HUES6 (cell line): ENCODE data around the gene CSNK1G3.

Source experiments
- H3K27ac ChIP-seq: 2 replicates; pipeline ENCODE4 v1.7.0; 2013; ENCODE audit warnings: low read depth, mild to moderate bottlenecking, low read length, inconsistent platforms
- H3K27me3 ChIP-seq: 2 replicates; pipeline ENCODE4 v1.6.1; 2013; ENCODE audit warnings: low read length; ENCODE audit not compliant: control insufficient read depth, insufficient read depth
- H3K36me3 ChIP-seq: 2 replicates; pipeline ENCODE4 v1.6.1; 2013; ENCODE audit warnings: low read length; ENCODE audit not compliant: control insufficient read depth, insufficient read depth
- H3K4me1 ChIP-seq: 2 replicates; pipeline ENCODE4 v1.6.1; 2013; ENCODE audit warnings: low read length; ENCODE audit not compliant: control insufficient read depth, insufficient read depth
- H3K4me3 ChIP-seq: 2 replicates; pipeline ENCODE4 v1.5.1; 2013; ENCODE audit warnings: low read depth, low read length
- H3K9ac ChIP-seq: one replicate; pipeline ENCODE4 v1.6.1; 2013; ENCODE audit warnings: mild to moderate bottlenecking, low read length
- H3K9me3 ChIP-seq: 2 replicates; pipeline ENCODE4 v1.6.1; 2013; ENCODE audit warnings: low read depth, low read length; ENCODE audit not compliant: control insufficient read depth, insufficient read depth

The CSNK1G3 gene

DNA sequence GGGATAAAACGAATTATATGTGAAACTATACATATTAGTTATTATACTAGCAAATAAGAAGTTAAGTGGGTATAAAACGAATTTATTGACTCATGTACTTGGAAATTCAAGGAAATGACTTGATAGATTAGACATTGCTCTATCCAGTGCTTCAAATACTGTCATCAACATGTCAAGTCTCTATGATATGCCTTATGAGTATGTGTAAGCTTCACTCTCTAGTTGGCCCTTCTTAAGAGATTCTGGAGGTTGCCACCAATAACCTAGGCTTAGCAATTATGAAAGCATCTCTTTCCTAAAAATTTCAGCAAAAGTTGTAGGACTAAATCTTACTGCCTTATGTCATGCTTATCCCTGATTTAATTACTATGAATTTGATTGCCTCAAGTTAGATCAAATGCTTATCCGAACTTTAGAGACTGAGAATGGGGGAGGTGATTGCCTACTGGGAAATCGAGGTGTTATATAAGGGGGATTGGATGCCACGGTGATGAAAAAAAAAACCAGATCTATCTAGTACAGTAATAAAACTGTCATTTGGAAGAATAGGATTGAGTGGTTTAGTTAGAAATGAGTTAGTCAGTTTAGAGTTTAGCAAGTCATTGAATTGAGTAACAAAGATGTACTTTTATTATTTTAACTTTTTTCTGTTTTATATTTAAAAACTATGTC is 46.9 kb downstream of the CSNK1G3 start:
- H3K4me1 ChIP-seq: peaks cover 10% of the 10 kb centered on the region; the same call in 1 of the 2 replicates
- H3K4me3 ChIP-seq: no peak overlapping the region
- H3K36me3 ChIP-seq: no peaks in the 10 kb centered on the region

DNA sequence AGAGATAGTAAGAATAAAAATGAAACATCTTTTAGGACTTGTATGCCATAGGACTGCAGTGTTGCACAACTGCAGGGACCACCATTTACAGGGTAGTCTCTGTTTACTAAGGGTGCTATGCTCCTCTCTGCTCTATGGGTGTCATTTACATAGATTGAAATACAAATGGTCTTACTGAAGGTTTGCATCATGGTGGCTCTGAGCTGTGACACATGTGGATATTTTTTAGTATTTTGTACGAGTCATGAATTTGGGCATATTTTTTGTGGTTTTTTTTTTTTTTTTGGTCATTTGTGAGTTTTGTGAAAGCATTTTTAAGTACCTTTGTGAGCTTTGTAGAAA is 47.4 kb downstream of the CSNK1G3 start:
- H3K36me3 ChIP-seq: no peaks in the 10 kb centered on the region
- no peak overlapping the region for H3K4me3 ChIP-seq
- H3K27me3 ChIP-seq: no peaks in the 10 kb centered on the region
- H3K4me1 ChIP-seq: peaks cover 10% of the 10 kb centered on the region; the same call in 1 of the 2 replicates
- H3K9me3 ChIP-seq: no peaks in the 10 kb centered on the region
- H3K9ac ChIP-seq: no peak overlapping the region
- H3K27ac ChIP-seq: 0 out of 2 replicates have a peak overlapping the region, but pooled peaks have one; percentile 53

More for the DNA sequence above, 46.9 kb downstream of the CSNK1G3 start:
- Histone ChIP-seq H3K27ac (no peak overlapping the region), H3K9me3 (no peaks in the 10 kb centered on the region), H3K27me3 (no peaks in the 10 kb centered on the region), H3K9ac (no peak overlapping the region)

DNA sequence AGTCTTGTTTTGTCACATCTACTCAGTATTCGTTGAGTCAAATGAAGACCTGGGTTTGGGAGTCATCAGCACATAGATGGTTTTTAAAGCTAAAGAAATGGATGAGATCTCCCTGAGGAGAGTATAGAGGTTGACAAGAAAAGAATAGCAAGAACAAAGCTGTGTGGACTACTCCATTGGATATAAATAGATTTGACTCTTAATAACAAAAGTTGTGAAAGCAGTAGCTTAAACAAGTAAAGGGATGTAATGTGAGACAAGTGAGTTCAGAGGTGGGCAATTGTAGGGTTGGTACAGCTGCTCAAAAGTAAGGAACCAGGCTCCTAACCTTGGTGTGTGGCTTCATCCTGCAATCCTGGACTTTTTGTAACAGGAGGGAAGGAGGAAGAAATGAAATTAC is 49.3 kb downstream of the CSNK1G3 start:
- Histone ChIP-seq H3K27ac (no peak overlapping the region), H3K9me3 (no peaks in the 10 kb centered on the region), H3K4me1 (peaks cover 10% of the 10 kb centered on the region; the same call in 1 of the 2 replicates), H3K4me3 (no peak overlapping the region), H3K27me3 (no peaks in the 10 kb centered on the region), H3K9ac (no peak overlapping the region), H3K36me3 (0 out of 2 replicates have a peak, but pooled peaks cover 3% of the 10 kb centered on the region)

DNA sequence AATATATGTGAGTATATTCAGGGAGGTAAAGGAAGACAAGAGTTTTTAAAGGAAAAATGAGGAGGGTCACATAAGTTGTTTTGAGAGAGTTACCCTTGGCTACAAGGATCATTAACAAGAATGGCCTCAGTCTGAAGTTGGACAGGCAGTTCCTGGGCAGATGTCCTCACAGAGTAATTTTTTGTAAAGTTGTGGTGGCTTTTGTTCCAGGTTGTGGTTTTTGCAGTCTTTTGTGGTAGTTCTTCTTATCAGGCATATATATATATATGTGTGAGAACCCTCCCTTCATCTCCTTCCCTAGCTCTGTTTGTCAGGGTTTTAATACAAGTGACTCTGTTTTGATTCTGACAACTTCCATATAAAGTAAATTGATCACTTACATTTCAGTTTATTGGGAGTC is 60.0 kb downstream of the CSNK1G3 start:
- Histone ChIP-seq H3K4me3 (no peak overlapping the region), H3K9me3 (peaks cover 2% of the 10 kb centered on the region; the same call in 1 of the 2 replicates), H3K27me3 (no peaks in the 10 kb centered on the region), H3K9ac (no peak overlapping the region), H3K36me3 (peaks cover 5% of the 10 kb centered on the region), H3K4me1 (no peaks in the 10 kb centered on the region; the same call in 1 of the 2 replicates), H3K27ac (no peak overlapping the region)

DNA sequence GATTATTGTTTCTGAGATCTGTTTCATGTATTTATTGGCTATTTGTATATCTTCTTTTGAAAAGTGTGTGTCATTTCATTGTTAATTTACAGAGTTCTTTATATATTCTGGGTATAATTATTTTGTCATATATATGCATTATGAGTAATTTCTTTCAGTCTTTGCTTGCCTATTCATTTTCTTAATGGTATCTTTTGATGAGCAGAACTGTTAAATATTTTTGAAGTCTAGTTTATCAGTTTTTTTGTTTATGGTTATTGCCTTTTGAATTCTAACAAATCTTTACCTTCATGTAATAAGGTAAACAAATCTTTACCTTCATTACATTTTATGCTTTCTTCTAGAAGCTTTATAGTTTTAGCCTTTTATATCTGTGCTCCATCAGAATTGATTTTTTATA is 66.4 kb downstream of the CSNK1G3 start:
- Histone ChIP-seq H3K27ac (no peak overlapping the region), H3K4me3 (no peak overlapping the region), H3K9me3 (no peaks in the 10 kb centered on the region), H3K36me3 (peaks cover 9% of the 10 kb centered on the region), H3K4me1 (peaks cover 13% of the 10 kb centered on the region), H3K27me3 (no peaks in the 10 kb centered on the region), H3K9ac (no peak overlapping the region)

DNA sequence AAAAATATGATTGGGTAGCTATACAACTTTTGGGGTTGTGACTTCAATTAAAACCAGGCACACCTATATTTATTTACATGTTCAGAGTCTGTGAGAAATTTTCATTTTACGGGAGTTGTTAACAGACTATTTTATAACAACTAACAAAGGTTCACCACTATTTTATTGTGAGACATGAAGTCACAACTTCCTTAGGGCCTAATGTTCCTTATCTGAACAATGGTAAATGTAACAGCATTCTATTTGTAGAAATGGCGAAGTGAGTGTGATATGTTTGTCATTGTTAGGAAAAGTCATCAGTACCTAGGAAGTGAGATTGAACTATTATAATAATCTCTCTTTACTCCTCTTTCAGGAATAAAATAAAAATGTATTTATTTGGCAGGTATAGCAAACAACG is 67.4 kb downstream of the CSNK1G3 start:
- H3K36me3 ChIP-seq: peaks cover 9% of the 10 kb centered on the region
- H3K9me3 ChIP-seq: no peaks in the 10 kb centered on the region
- H3K4me1 ChIP-seq: peaks cover 13% of the 10 kb centered on the region

DNA sequence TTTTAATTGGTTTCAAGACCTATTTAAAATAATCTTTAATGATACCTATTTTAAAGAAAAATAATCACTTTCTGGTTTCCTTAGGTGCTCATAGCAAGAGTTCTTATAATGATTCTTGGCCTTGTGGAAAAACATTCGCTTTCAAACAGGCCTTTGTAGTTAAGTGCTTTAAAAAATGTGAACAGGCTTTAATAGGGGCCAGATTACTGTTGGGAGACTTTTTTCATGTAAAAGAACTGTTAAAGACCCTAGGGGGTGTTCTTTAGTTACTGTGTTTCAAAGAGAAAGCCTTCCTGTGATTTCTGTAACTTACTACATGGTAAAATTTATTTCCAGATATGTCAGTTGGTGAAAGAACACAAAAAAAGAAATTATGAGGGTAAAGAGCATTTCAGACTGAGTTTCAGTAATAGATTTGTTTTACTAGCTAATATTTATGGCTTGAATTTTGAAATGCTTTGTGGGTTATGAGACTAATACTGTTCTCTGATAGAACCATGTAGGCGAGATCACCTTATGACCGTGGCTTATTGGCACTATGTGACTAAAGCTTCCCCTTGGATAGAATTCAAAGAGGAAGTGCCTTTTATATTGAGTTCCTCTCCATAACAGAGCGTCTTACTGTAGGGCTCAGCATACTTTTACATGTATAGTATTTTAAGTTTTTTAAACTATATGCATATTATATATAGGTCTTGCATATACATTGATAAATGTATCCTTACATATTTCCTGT is 70.7 kb downstream of the CSNK1G3 start:
- Histone ChIP-seq H3K4me3 (peak overlapping the region; percentile 24; the same call in 1 of the 2 replicates), H3K27me3 (no peaks in the 10 kb centered on the region), H3K9me3 (0 out of 2 replicates have a peak, but pooled peaks cover 2% of the 10 kb centered on the region), H3K9ac (no peak overlapping the region), H3K27ac (peak overlapping the region; percentile 43; the same call in 1 of the 2 replicates), H3K36me3 (peaks cover 4% of the 10 kb centered on the region; the same call in 1 of the 2 replicates), H3K4me1 (peaks cover 13% of the 10 kb centered on the region)

More for the DNA sequence above, 67.4 kb downstream of the CSNK1G3 start:
- Histone ChIP-seq H3K27me3 (no peaks in the 10 kb centered on the region), H3K27ac (no peak overlapping the region), H3K9ac (no peak overlapping the region), H3K4me3 (no peak overlapping the region)

DNA sequence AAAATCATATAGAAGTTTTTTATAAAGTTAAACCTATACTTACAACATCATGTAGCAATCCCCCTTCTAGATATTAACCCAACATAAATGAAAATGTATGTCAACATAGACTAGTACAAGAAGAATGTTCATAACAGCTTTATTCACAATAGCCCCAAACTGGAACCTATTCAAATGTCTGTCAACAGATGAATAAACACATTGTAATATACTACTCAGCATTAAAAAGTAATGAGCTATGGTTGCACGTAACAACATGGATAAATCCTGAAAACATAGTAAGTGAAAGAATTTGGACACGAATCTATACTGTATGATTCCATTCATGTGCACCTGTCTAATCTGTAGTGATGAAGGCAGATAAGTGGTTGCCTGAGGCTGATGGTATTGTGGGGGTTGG is 73.9 kb downstream of the CSNK1G3 start:
- H3K27ac ChIP-seq: no peak overlapping the region
- no peak overlapping the region for H3K4me3 ChIP-seq
- no peak overlapping the region for H3K9ac ChIP-seq
- H3K27me3 ChIP-seq: no peaks in the 10 kb centered on the region
- peaks cover 13% of the 10 kb centered on the region for H3K4me1 ChIP-seq
- H3K9me3 ChIP-seq: 0 out of 2 replicates have a peak, but pooled peaks cover 2% of the 10 kb centered on the region
- peaks cover 4% of the 10 kb centered on the region; the same call in 1 of the 2 replicates for H3K36me3 ChIP-seq

DNA sequence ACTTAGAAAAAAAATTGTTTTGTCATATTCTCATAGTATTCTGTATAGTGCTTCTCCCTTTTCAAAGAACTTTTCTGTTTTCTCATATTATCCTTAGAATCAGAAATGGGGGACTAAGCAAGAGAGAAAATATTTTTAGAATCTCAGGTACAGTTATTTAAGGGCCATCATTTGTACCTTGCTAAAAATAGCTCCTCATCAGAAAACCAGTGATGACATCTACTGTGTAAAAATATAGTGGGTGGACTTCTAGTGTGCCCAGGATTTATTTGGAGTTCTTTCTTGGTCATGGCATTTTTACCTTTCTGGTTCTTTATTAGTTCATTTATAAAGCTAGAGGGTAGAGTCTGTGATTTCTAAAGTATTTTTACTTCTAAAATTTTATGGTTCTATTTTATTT is 82.5 kb downstream of the CSNK1G3 start:
- Histone ChIP-seq H3K27me3 (no peaks in the 10 kb centered on the region), H3K36me3 (peaks cover 28% of the 10 kb centered on the region), H3K4me3 (no peak overlapping the region), H3K4me1 (no peaks in the 10 kb centered on the region), H3K9me3 (no peaks in the 10 kb centered on the region), H3K27ac (no peak overlapping the region), H3K9ac (no peak overlapping the region)

DNA sequence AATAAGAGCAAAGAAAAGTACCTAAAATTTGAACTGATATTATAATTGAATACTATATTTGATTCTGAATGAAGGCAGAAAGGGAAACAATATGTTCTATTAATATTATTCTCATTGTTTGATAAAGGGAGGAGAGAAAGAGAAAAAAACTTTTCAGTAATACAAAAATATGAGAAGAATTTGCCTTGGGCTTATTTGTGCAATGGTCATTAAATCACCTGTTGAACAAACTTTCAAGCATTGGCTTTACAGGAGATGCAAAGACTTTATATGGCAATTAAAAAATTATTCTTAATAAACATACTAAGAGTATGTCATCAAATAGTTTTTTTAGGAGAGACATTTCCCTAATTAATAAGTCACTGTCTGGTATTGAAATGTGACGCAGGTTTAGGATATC is 85.0 kb downstream of the CSNK1G3 start:
- Histone ChIP-seq H3K4me3 (no peak overlapping the region), H3K27me3 (no peaks in the 10 kb centered on the region), H3K9me3 (no peaks in the 10 kb centered on the region), H3K36me3 (peaks cover 18% of the 10 kb centered on the region), H3K4me1 (no peaks in the 10 kb centered on the region), H3K27ac (no peak overlapping the region), H3K9ac (no peak overlapping the region)

DNA sequence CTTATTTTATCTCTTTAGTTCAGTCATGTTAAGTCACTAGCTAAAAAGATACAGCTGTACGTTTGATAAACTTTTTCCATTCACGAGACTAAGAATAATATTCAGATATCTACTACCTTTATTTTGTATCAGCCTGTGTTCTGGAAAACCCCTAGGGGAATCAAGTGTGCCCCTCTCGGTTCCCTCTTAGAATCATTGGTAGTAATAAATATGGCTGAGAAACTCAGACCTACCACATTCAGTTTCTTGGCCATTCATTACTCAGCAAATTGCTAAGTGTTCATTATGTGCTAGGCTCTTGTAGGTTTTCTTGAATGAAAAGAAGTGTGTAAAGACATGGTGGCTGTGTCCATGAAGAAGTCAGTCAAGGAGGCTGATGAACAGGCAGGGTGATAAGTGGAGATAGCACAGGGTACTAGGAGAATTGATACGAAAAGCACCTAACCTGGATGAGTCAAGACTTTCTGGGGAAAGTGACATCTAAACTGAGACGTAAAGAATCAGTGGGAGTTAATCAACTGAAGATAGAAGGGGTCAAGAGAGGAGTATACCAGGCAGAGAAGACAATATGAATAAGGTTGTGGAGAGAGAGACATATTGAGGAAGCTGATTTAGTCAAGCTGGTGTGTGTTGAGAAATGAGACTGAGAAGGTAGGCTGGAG is 86.2 kb downstream of the CSNK1G3 start:
- Histone ChIP-seq H3K27ac (no peak overlapping the region), H3K4me3 (no peak overlapping the region), H3K9me3 (no peaks in the 10 kb centered on the region), H3K36me3 (peaks cover 10% of the 10 kb centered on the region), H3K4me1 (no peaks in the 10 kb centered on the region), H3K27me3 (no peaks in the 10 kb centered on the region), H3K9ac (no peak overlapping the region)
